GM18498 (cell line): ENCODE data around the gene MIER3.
"Not testable (repeated sequence)": the region's sequence is repeated elsewhere in the genome, so short reads cannot be mapped to it uniquely, and the experiment has no call there.

ENCODE experiments used
- ATAC-seq: cut with Tn5 transposase; IDR thresholded peaks from one replicate; pipeline ENCODE4 v1.9.1; 2021; ENCODE audit warnings: mild to moderate bottlenecking, moderate library complexity; ENCODE audit not compliant: unreplicated experiment

MIER3 gene, protein sequence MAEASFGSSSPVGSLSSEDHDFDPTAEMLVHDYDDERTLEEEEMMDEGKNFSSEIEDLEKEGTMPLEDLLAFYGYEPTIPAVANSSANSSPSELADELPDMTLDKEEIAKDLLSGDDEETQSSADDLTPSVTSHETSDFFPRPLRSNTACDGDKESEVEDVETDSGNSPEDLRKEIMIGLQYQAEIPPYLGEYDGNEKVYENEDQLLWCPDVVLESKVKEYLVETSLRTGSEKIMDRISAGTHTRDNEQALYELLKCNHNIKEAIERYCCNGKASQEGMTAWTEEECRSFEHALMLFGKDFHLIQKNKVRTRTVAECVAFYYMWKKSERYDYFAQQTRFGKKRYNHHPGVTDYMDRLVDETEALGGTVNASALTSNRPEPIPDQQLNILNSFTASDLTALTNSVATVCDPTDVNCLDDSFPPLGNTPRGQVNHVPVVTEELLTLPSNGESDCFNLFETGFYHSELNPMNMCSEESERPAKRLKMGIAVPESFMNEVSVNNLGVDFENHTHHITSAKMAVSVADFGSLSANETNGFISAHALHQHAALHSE

DNA sequence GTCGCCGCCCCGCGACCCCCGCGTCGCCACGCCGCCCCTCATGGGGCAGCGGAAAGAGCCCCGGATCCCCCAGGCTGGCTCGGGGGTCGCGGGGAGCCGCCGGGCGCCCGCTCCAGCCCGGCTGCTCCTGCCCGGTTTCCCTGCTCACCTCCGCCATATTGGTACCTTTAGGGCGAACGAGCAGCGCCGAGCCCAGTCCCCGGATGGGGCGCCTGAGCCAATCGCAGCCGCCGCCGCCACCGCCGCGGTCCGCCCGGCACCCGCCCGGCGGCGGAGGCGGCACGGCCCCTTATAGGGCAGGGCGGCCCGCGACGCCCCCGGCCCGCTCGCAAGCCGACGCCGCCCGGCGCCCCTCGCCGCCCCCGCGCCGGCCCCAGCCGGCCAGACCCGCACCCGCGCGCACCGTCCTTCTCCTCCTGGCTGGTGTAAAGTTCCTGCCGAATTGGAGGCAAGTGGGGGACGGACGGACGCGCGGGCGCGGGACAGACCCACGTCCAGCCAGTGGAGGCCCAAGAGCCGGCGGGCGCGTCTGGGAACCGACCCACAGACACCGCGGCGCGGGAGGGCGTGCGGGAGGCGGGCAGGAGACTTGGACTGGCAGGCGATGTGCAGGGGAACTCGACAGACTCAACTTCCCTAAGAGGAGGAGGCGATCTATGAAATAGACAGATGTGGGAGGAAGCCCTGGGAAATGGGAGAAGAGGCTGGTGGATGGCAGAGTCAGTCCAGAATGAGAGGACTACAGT lies at the start of gene MIER3:
MIER3 (minus strand) TSS at position 178 of the 746 bp plus-strand sequence; CDS start at position 157, 21 bp downstream.
- peak; percentile 93 for ATAC-seq

DNA sequence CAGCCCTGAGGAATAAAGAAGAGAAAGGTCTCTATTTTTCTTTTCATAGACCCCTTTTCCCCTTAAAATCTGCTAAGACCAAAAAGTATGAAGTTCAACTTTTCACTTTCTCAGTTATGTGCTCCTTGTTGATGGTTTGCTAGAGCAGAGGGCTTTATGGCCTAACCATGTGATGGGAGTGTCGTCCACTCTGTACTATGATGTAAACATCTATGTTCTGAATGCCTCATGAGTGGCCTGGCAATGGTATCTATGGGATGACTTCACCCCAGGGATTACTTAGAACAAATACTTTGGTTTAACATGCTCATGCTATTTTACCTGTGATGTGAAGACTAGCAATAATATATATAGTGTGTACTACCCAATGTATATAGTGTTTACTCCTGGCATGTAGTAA lies 43.7 kb upstream of the MIER3 start:
- ATAC-seq, result no peak

DNA sequence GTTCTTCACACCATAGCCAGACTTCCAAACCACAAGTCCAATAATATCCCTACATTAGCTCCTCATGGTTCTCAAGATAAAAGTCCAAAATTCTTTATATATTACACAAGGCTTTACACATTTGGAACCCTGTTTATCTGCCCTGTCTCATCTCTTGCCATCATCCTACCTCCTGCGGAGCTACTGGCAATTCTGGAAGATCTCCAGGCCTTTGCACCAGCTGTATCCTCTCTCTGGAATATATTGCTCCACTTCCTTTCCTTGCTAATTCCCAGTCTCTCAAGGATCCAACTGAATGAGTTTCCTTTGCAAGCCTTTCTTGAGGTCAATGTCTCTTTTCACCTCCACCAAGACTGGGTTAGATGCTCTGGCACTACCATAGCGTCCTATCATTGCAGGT lies 41.3 kb upstream of the MIER3 start:
- ATAC-seq, result no peak

DNA sequence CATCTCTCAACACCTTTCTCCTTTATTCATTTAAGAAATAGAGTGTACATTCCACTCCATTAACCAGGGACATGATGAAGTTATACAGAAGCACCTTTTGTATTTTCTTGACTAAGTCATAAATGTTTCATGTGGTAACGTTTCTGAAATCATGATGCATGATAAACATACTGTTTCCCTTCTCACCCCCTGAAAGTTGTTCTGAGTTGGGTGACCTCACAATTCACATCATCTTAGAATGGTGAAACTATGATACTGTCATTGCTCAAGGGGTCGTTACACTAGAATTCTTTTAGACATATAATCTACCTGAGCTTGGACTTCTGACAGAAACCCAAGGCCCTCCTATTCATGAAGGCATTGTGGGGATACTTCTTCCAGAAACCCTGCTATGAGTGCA lies 37.8 kb upstream of the MIER3 start:
- ATAC-seq, result no peak

DNA sequence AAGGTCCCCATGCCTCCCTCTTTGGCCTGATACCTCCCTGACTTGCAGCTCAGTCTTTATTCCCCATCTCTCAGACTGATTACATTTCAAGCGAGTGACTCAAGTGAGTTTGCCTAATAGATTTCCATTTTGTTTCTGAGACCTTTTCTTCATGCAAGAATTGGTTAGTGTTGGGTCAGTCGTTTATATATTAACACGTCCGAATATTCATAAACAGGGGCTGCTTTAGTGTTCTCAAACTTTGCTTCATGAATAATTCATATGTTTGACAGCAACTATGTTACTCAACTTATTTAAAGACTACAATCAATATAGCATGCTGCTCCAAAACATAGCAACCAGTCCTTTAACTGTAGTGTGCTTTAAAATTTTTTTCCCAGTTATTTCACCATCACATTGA lies 36.6 kb upstream of the MIER3 start:
- ATAC-seq, result no peak

DNA sequence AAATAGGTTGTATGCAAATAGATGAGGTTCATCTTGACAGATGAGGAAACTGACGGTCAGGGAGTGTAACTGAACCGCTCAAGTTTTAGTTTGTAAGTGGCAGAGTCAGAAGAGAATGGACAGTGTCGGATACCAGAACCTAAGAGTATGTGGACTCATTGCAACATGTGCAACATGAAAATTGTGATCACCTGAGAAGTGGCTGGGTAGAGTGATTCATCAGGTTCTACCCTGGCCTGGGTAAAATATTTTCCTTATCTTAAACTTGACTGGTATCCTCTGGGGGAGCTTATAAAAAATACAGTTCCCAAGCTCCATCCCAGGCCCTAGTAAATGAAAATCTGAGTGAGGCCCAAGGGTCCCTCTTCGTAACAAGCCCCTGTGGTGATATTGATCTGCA lies 35.2 kb upstream of the MIER3 start:
- no peak for ATAC-seq

DNA sequence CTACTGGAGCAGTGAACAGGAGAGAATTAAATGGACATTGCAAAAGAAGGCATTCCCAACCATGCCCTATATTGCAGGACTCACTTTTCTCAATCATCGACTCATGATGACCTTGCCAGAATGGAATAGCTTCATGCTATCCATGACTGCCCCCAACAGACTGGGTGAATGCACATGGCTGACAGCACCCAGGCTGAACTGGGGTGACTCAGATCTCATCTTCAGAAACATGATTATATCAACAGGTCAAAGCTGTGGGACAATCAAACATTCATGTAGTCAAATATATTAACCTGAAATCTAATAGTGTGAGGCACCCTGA lies 34.7 kb upstream of the MIER3 start:
- no peak for ATAC-seq

DNA sequence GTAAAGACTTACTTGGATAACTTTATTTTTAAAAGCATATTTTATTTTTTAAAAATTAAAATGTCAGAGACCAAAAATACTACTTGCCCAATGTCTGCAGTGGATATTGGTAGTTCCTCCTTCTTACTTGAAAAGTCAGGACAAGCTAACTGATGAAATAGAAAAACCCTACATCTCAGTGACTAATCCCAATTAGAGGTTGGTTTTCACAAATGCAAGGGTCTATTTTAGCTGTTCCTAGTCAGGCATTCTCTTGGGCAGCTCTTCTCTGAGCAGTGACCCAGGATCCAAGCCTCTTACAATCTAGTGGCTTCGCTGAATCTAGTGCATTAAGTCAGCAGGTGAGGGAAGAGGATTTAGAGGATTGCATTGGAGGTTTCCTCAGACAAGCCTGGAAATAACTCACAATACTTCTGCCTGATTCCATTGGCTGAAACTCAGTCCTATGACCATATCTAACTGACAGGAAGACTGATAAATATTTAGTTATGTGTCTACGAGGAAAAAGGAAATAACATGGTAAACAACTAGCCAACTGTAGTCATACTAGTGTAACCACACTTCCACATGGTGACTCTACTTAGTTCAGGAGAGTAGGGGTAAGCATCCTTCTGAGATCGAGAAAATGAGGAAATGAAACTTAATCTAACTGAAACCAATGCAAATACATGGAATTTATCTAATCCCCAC lies 34.2 kb upstream of the MIER3 start:
- ATAC-seq, result no peak

DNA sequence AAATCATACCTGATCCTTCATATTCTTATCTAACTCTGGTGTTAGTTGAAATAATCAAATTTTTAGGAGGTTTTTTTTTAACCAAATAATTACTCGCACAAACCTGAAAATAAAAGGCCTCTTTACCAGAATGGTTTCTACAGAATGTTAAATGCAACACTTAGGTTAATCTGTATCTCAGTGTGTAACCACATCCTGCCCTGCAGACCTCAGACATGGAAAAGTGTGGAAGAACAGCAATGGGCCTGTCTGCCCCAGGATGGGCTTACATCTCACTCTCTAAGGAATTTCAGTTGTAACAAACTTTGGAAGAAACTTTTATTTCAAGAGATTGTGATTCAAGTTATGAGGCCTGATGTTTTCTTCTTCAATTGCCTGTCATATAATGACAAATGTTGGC lies 32.5 kb upstream of the MIER3 start:
- ATAC-seq, result no peak

DNA sequence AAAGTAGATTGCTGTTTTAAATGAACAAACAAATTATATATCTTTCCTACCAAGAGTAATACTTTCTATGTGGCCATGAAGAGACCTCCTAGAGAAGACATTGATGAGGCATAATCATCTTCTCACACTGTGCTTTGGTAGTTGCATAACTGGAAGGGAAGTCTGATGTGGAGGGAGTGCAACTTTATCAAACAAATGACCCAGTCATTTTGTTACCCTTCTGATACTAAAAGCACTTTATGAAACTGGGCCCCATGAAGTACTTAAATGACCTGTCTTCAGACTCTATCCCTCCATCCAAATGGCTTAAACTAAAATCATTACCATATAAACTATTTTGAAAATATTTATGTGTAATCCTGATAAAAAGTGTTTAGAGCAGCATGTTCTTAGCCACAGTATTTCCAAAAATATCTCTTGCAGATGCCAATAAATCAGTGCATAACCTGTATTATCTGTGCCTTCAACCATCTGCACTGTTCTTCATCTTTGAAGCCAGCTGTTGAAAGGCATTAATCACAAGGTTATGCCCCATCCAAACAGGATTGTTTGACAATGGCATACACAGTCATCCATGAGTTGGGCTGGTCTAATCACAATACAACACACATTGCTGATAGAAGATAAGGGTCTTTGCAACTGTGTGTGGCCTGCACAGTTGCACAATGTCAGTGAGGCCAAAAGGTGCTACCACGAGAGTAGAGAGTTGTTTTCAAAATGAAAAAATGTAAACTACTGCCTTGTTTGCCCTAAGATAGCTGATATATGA lies 31.9 kb upstream of the MIER3 start:
- ATAC-seq, result peak; percentile 62

DNA sequence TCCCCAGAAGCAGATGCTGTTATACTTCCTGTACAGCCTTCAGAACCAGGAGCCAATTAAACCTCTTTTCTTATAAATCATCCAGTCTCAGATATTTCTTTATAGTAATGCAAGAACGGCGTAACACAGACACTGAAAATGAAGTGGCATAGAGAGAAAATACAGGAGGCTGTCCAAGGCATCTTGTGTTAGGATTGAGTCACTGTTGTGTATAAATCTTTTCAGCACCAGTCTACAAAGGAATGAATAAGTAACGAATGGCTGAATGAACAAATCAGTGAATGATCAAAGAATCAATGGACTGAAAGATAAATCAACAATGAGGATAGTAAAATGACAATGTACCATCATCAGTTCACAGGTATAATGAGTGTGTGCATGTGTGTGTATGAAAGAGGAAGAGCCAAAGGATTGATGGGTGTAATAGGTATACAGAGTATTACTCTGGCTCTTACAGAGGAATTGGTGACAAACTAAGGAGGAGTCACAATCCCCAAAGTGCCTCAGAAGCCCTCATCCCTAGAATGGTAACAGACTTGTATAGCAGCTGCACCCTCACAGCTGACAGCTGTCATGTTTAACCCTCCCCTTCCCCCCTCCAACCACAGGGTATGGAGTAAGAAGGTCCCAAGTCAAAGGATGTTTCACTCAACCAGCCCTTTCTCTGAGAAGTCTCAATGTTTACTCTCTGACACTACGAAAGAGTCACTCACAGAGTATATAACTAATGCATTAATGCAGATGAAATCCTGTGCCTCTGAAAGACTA lies 29.8 kb upstream of the MIER3 start:
- no peak for ATAC-seq

DNA sequence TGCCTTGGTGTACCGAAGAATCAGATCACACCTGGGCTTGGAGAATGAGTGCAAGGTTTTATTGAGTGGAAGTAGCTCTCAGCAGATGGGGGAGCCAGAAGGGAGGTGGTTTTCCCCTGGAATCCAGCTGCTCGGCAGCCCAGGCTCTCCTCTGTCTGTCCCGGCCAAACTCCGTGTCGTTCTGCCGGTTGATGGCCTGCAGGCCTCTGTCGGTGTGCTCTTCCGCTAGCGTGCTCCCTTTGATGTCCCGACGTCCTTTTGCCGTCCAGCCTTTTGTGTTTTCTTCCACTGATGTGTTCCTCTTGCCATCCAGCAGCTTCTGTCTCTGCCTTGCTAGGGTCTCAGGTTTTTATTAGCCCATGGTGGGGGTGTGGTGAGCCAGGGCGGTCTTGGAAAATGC lies 28.0 kb upstream of the MIER3 start:
- ATAC-seq, result no peak

DNA sequence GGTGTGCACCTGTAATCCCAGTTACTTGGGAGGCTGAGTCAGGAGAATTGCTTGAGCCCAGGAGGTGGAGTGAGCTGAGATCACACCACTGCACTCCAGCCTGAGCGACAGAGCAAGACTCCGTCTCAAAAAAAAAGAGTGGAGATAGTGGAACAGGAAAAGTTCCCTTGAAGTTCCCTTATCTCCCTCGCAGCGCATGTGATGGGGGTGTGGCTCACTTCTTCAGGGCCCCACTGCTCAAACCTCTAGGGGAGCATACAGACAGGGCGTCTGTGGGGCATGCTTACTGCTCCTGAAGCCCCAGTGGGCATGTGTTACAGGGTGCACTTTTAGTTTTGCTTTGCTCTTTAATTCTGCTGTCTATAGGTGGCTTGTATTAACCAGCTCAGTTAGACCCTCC lies 27.6 kb upstream of the MIER3 start:
- not testable (repeated sequence) for ATAC-seq

DNA sequence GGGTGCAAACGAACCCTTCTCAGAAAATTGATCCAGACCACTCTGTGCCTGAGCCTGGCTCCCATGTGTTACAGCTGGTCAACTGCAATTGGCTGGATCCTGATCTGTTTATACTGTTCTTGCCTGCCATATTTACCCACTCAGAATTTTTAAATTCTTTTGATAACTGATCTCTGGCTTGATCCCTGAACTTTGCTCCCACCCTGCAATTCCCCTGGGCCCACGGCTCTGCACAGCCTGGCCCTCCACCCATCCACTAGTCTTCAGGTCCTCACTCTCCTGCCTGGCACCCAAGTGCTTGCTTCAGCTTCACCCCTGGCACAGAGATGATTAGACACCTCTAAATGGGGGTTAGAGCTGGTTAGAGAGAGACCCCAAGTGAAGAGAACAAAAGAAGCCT lies 25.9 kb upstream of the MIER3 start:
- ATAC-seq, result no peak

DNA sequence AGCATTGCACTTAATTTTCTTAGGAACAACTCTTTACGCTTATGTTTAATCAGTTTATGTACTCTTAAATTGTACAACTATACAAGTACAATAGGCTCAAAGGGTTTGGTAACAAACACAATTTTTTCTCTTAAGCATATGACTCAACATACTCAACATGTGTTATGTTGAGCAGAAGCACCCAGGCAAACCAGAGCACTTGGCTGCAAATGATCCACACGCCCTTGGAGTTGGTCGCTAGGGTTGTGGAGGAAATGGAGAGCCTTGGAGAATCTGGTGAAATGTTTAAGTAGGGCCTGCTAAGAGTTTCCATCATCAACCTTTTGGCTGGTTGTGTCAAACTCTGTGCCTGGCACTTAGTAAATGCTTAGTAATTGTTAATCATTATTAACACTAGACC lies 25.1 kb upstream of the MIER3 start:
- no peak for ATAC-seq

DNA sequence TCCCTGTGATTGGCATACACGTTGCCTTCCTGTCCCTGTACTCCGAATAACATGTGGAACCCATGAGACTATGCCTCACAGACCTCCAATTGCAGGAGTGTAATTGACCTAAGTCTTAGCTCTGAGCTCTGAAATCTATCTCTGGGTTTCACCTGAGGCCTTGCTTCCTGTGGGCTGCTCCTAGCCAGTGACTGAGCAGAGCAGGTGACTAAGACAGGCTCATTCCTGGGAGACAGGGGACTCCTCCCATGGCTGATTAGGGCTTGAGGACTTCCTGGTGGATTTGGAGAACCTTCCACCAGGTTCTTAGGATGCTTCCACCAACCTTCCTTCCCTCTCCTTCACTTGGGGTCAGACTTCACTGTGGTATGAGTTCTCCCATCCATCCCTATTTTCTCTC lies 22.3 kb upstream of the MIER3 start:
- ATAC-seq, result no peak

DNA sequence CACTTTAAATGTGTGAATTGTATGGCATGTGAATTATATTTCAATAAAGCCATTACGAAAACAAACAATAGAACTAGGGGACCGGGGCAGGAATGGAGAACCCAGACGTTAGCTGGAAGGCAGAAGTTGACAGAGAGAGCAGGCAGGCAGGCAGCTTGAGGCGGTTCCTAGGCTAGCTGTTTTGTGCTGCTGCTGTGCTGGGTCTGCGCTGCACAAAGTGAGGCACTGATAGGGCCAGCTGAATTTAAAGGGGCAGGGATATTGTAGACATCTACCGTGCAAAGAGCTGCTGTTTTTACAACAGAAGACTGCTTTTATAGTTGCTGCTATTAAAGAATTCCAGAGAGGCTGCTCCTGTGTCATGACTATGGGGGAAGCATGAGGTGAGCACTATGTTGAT lies 21.6 kb upstream of the MIER3 start:
- no peak for ATAC-seq

DNA sequence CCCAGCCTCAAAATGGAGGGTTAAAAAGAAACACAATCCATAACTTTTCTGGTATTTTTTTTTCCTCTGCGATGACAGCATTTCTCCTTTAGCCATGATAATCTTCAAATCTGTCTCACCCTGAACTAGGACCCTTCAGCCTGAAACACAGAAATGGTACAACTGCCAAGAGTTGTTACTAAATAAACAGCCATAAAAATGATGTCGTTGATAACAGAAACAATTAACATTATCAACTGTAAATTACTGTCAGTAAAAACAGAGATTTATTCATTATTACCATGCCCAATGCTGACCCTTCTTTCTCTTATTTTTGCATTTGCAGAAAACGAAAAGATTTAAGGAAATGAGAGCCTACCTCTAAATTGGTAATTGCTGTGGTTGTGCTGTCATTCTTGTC lies 19.4 kb upstream of the MIER3 start:
- ATAC-seq, result no peak

DNA sequence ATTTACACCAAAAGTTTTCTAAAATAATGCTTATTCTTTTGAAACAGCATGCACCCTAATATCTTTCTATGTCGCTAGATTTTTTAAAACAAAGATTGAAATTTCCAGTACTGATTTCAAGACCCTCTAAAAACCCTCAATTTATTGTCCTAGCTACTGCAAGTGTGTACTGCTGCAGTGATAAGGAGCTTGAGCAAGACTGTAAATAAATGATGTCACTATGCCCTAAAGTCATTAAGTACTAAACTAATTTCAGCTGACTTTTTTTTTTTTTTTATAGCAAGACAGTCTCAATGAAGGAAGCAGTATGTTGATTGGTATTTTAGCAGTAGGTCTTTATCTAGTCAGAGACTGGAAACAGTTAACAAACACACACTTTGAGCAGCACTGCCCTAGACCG lies 12.2 kb upstream of the MIER3 start:
- ATAC-seq, result no peak

DNA sequence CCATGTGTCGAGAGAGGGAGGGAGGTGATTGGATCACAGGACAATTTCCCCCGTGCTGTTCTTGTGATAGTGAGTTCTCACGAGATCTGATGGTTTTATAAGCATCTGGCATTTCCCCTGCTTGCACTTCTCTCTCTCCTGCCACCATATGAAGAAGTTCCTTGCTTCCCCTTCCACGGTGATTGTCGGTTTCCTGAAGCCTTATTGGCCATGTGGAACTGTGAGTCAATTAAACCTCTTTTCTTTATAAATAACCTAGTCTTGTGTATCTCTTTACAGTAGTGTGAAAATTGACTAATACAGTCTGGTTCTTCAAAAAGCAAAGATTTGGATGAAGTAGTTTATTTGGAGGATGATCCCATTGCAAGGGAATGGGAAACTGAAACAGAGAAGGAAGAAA lies 11.3 kb upstream of the MIER3 start:
- ATAC-seq, result no peak
